Limb (tissue), 2 donors: Measurements from ENCODE around the gene RNF13.
"Not testable (repeated sequence)": the region's sequence is repeated elsewhere in the genome, so short reads cannot be mapped to it uniquely, and the experiment has no call there.

Experiments used
- DNase-seq, 2 donors: peaks; one replicate each; pipeline ENCODE4 v3.0.0-alpha.2; 2016; ENCODE audit errors: extremely low spot score in 2 of 2

The RNF13 gene

GRCh38 chr3:149894205-149894604 lies 81.2 kb downstream of the RNF13 start:
- no peak for DNase-seq

- DNase-seq: no peak
Measured at GRCh38 chr3:149895339-149895738, 82.3 kb downstream of the RNF13 start.

DNA sequence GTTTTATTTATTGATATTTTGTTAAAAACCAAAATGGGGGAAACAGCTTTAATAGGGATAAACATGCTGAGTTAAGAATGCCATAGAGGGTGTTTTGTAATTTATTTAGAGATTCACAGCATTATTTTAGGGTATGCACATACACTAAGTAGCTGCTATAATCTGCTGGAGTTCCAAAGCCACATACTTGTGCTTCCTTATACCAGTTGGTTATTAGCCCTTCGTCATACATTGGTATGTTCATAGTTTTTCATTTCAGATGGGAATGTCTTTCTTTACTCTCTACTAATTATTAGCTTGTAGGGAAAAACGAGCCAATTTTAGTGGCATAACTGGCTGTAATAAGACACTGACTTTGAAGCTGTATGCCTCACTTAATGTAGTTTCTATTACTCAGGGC lies 82.8 kb downstream of the RNF13 start:
- no peak for DNase-seq

DNA sequence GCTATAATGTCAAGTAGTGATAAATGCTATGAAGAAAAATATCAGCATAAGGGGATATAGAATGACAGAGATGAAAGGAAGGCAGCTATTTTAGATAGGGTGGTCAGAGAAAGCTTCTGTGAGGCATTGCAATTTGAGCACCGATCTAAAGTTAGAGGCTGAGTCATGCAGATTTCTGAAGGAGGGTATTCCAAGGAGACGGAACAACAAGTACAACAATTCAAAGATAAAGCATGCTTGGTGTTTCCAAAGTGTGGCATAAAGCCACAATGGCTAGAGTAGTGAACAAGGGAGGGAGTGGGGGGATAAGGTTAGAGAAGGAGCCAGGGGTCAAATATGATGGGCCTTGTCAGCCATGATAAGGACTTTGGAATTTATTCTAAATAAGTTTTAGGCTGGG lies 85.8 kb downstream of the RNF13 start:
- no peak for DNase-seq

DNA sequence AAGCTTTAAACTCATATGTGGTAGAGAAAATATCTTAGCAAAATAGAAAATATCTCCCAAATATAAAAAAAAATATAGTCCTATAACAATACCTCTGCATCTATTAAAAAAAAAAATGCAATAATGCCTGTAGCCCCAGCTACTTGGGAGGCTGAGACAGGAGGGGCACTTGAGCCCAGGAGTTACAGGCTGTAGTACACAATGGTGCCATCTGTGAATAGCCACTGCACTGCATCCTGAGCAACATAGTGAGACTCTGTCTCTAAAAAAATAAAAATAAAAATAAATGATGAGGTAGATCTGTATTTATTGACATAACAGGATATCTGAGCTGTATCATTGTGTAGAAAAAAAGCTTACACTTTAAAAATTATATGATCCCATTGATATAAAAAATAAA lies 87.3 kb downstream of the RNF13 start:
- DNase-seq: no peak

DNA sequence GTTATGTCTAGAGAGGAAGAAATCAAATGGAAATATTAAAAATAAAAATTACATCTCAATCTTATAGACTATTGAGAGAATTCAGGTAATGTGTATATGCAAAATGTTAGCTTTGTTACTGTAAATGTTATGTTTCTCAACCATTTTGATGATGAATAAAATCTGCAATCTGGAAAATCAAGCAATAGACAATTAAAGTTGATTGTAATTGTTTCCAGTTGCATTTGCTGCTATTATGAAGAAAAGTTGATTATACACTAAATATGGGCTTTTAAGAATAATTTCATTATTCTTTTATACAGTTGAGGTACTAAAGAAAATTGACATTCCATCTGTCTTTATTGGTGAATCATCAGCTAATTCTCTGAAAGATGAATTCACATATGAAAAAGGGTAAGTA lies 88.8 kb downstream of the RNF13 start:
- no peak for DNase-seq

DNA sequence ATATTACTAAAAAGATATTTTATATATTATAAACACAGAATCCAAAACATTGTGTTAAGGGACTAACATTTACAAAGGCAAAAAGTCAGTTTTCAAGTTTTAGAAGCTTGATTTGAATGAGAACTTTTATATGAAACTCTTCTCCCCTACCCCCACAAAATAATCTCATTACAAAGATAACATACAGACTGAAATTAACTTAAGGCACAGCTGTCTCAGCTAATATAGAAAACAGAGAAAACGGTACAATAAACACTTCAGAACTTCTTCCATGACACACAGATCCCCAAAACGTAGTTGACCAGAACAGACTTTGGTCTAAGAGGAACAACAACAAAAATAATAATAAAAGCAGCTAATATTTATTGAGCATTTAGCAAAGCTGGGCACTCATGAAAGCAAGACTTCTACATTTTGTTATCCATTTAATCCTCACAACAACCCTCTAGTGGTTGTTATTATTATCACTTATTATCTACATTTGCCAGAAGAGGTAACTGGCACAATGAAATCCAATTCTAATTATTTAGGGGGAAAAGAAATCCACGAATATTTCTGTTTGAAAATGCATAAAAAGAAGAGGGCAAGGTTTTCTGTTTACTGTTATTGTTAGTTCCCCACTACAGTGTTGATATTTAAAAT lies 89.6 kb downstream of the RNF13 start:
- DNase-seq: no peak

DNA sequence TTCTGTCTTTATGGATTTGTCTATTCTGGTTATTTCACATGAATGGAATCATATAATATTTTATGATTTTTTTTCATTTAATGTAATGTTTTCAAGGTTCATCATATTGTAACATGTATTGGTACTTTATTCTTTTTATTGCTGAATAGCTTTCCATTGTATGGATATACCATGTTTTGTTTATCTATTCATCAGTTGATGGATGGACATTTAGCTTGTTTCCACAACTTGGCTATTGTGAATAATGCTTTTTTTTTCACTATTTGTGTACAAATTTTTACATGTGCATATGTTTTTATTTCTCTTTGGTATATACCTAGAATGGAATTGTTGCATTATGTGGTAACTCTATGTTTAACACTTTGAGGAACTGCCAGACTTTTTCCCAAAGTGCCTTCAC lies 93.0 kb downstream of the RNF13 start:
- DNase-seq: no peak

DNA sequence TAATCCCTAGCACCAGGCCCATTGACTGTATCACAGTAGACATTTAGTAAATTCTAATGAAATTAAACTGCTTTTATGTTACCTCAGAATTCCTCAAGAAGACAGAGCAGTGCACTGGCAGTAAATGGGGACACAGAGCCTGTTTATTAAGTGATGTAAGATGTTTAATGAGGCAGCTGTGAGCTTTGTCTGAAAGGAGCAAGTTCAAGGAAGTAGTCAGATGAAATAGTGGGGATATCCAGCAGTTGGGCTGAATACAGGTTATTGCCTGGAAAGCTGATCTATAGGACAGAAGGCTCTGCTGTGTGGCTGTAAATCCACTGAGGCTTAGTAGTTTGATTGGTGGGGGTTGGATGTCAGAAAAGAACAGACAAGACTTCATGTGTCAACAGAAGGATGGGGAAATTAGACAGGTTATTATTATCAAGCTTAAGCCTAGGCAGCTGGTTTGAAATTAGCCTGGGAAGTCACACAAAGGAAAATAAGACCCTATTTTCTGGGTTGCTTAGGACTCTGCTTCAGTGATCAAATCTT lies 95.5 kb downstream of the RNF13 start:
- no peak for DNase-seq

- no peak for DNase-seq
Measured at GRCh38 chr3:149909923-149910322, 96.9 kb downstream of the RNF13 start.

- DNase-seq: no peak
Measured at GRCh38 chr3:149917124-149917667, 104.2 kb downstream of the RNF13 start.

GRCh38 chr3:149919509-149919908 lies 106.5 kb downstream of the RNF13 start:
- DNase-seq: no peak

DNA sequence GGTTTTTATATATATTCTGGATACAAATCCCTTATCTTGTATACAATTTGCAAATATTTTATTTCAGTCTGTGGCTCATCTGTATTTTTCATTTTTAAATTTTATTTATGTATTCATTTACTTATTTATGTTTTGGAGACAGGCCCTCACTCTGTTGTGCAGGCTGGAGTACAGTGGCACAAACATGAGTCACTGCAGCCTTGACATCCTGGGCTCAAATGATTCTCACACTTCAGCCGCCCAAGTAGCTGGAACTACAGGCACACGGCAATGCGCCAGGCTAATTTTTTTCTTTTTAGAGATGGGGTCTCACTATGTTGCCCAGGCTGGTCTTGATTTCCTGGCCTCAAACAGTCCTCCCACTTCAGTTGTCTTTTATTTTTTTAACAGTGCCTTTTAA lies 107.1 kb downstream of the RNF13 start:
- no peak for DNase-seq

GRCh38 chr3:149933008-149933407 lies 120.0 kb downstream of the RNF13 start:
- no peak for DNase-seq

- DNase-seq: no peak
Measured at GRCh38 chr3:149933858-149934257, 120.8 kb downstream of the RNF13 start.

GRCh38 chr3:149934524-149934923 lies 121.5 kb downstream of the RNF13 start:
- no peak for DNase-seq

DNA sequence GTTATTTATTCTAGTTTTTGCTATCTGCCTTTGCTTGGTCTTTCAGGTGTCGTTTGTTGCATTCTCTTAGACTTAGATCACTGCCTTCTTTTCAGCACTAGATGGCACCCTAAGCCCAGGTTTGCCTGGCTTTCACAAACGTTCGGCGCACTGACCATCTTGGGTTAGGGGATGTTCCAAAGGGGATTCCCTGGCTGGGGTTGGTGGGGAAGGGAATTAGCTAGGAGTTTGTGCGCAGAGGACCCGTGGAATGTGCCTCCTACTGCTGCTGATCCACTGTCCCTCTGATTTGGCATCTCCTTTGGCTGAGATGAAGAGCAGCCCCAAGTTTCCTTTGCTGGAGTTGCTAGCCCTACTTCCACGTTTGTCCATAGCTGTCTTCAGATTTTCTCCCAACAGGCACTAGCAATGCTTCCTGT lies 123.8 kb downstream of the RNF13 start:
- DNase-seq: peak; percentile 49 to 60

DNA sequence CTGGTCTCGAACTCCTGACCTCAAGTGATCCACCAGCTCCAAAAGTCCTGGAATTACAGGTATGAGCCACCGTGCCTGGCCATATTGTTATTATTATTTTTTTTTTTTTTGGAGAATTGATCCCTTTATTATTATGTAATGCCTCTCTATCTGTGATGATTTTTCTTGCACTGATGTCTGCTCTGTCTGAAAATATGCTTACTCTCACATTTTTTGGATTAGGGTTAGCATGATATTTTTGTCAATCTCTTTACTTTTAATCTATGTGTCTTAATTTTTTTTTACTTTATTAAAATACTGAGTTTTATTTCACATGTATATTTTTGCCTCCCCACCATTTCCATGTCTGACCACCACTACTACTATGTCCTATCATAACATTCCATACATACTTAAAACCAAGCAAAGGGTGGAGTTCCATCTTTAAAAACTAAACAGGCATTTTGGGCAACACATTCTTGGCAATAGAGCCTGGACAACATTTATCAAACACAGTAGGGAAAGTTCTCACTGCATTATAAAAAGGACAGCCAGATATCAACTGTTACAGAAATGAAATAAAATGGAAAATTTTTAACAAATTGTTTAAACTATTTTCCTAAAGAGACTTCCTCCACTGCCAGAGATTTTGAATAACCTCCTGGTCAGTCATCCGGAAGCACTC lies 125.5 kb downstream of the RNF13 start:
- not testable (repeated sequence) for DNase-seq

DNA sequence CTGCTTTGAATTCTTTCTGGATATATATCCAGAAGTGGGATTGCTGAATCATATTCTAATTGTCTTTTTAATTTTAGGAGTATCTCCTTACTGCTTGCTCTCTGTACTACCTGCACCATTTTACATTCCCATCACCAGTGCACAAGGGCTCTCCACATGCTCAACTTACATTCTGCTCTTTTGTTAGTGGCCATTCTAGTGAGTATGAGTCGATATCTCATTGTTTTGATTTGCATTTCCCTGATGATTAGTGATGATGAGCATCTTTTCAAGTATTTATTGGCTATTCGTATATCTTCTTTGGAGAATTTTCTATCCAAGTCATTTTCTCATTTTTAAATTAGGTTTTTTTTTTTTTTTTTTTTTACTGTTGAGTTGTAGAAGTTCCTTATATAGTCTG lies 128.2 kb downstream of the RNF13 start:
- no peak for DNase-seq

DNA sequence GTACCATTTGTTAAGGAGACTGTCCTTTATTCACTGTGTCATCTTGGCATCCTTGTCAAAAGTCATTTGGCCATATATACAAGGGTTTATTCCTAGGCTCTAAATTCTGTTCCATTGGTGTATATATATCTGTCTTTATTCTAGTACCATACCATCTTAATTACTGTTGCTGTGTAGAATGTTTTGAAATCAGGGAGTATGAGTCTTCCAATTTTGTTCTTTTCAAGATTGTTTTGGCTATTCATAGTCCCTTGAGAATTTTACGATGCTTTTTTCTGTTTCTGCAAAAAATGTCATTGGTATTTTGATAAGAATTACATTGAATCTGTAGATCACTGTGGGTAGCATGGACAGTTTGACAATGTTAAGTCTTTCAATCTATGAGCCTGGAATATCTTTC lies 128.9 kb downstream of the RNF13 start:
- DNase-seq: no peak

DNA sequence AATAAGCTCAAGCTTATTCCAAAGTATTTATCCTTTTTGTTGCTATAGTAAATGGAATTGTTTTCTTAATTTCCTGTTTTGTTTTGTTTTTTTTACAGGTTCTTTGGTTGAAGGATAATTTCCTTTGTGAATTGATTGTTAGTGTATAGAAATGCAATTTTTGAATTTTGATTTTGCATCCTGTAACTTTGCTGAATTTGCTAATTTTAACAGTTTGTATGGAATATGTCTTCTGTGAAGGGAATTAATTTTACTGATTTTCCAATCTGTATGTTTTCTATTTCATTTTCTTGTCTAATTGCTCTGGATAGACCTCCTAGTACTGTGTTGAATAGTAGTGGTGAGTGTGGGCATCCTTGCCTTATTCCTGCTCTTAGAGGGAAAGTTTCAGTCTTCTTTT lies 129.4 kb downstream of the RNF13 start:
- no peak for DNase-seq

DNA sequence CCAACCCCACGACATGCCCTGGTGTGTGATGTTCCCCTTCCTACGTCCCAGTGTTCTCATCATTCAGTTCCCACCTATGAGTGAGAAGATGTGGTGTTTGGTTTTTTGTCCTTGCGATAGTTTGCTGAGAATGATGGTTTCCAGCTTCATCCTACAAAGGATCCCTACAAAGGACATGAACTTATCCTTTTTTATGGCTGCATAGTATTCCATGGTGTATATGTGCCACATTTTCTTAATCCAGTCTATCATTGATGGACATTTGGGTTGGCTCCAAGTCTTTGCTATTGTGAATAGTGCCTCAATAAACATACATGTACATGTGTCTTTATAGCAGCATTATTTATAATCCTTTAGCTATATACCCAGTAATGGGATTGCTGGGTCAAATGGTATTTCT lies 131.0 kb downstream of the RNF13 start:
- DNase-seq: not testable (repeated sequence)

GRCh38 chr3:149947231-149947630 lies 134.2 kb downstream of the RNF13 start:
- DNase-seq: no peak
